ENCODE measurements around the gene SLC7A5. TPM values are rescaled to one million over a fixed set of nuclear protein-coding genes. Genes with fewer than 3 reads are reported as not detected.

The SLC7A5 gene
- total RNA-seq, 4 donors from 2014 or later: 7.0 to 133 (median 19.1) TPM

GRCh38 chr16:87854053-87854906 is 15.0 kb downstream of the SLC7A5 start:
- intact Hi-C loops (cut with DNase I; ENCODE audit: low total_unique reads) (no loop called here), in situ Hi-C loops (cut with MboI; ENCODE audit: low sequenced_read_pairs in 4 of 4) (no loop called here)
- ATAC-seq: no peak
- TF ChIP-seq, protein P1, sequence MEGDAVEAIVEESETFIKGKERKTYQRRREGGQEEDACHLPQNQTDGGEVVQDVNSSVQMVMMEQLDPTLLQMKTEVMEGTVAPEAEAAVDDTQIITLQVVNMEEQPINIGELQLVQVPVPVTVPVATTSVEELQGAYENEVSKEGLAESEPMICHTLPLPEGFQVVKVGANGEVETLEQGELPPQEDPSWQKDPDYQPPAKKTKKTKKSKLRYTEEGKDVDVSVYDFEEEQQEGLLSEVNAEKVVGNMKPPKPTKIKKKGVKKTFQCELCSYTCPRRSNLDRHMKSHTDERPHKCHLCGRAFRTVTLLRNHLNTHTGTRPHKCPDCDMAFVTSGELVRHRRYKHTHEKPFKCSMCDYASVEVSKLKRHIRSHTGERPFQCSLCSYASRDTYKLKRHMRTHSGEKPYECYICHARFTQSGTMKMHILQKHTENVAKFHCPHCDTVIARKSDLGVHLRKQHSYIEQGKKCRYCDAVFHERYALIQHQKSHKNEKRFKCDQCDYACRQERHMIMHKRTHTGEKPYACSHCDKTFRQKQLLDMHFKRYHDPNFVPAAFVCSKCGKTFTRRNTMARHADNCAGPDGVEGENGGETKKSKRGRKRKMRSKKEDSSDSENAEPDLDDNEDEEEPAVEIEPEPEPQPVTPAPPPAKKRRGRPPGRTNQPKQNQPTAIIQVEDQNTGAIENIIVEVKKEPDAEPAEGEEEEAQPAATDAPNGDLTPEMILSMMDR (IDR thresholded peaks at IDR 0.05 in 4 of 5, conservative IDR thresholded peaks at IDR 0.05 in 1 of 5): no peak
- peak; percentile 20 to 25 for TF ChIP-seq POLR2A (IDR thresholded peaks at IDR 0.05)
- Histone ChIP-seq H3K27me3 (no peaks in the 10 kb centered on the region), H3K4me1 (peaks cover 66 to 85% of the 10 kb centered on the region in 2 donors), H3K27ac (peak overlapping the region; percentile 85 to 100 (median 97)), H3K4me3 (peak overlapping the region in 2 of 4 donors; percentile 29 to 66), H3K9me3 (no peaks in the 10 kb centered on the region), H3K36me3 (peaks cover 0 to 9% of the 10 kb centered on the region in 2 donors)
- no peak for DNase-seq

- ATAC-seq (peak; percentile 43 to 60), DNase-seq (peak; percentile 95 to 98)
- peaks cover 74 to 88% of the 10 kb centered on the region in 2 donors for H3K4me1 ChIP-seq
- in situ Hi-C loops (cut with MboI; ENCODE audit: low sequenced_read_pairs in 4 of 4) (no loop called here), intact Hi-C loops (cut with DNase I; ENCODE audit: low total_unique reads) (no loop called here)
- H3K36me3 ChIP-seq: peaks cover 0 to 9% of the 10 kb centered on the region in 2 donors
- peak; percentile 72 to 89 for TF ChIP-seq POLR2A (IDR thresholded peaks at IDR 0.05)
- TF ChIP-seq, protein P1 (IDR thresholded peaks at IDR 0.05 in 4 of 5, conservative IDR thresholded peaks at IDR 0.05 in 1 of 5): no peak
- no peaks in the 10 kb centered on the region for H3K9me3 ChIP-seq
- peak overlapping the region; percentile 19 to 66 (median 27) for H3K4me3 ChIP-seq
- no peaks in the 10 kb centered on the region for H3K27me3 ChIP-seq
- peak overlapping the region; percentile 85 to 100 (median 97) for H3K27ac ChIP-seq
These were observed 15.8 kb downstream of the SLC7A5 start for GRCh38 chr16:87853411-87854052.

- H3K27ac ChIP-seq: peak overlapping the region; percentile 37 to 100 (median 68)
- no peak for DNase-seq
- intact Hi-C loops (cut with DNase I; ENCODE audit: low total_unique reads): no loop called here
- H3K4me3 ChIP-seq: no peak overlapping the region
- peaks cover 0 to 9% of the 10 kb centered on the region in 2 donors for H3K36me3 ChIP-seq
- TF ChIP-seq POLR2A (IDR thresholded peaks at IDR 0.05): no peak
- TF ChIP-seq, protein P1 (IDR thresholded peaks at IDR 0.05 in 4 of 5, conservative IDR thresholded peaks at IDR 0.05 in 1 of 5): no peak
- no peak for ATAC-seq
- no peaks in the 10 kb centered on the region for H3K27me3 ChIP-seq
- in situ Hi-C loops (cut with MboI; ENCODE audit: low sequenced_read_pairs in 4 of 4): no loop called here
- H3K9me3 ChIP-seq: no peaks in the 10 kb centered on the region
- peaks cover 87 to 88% of the 10 kb centered on the region in 2 donors for H3K4me1 ChIP-seq
These were observed 17.7 kb downstream of the SLC7A5 start for GRCh38 chr16:87851601-87852000.

GRCh38 chr16:87851141-87851587 is 18.1 kb downstream of the SLC7A5 start:
- intact Hi-C loops (cut with DNase I; ENCODE audit: low total_unique reads): no loop called here
- no peaks in the 10 kb centered on the region for H3K9me3 ChIP-seq
- peak overlapping the region; percentile 37 to 100 (median 68) for H3K27ac ChIP-seq
- peaks cover 84 to 92% of the 10 kb centered on the region in 2 donors for H3K4me1 ChIP-seq
- no peak for TF ChIP-seq POLR2A (IDR thresholded peaks at IDR 0.05)
- TF ChIP-seq, protein P1 (IDR thresholded peaks at IDR 0.05 in 4 of 5, conservative IDR thresholded peaks at IDR 0.05 in 1 of 5): no peak
- peaks cover 0 to 9% of the 10 kb centered on the region in 2 donors for H3K36me3 ChIP-seq
- no peaks in the 10 kb centered on the region for H3K27me3 ChIP-seq
- no peak overlapping the region for H3K4me3 ChIP-seq
- ATAC-seq: peak in 1 of 2 donors; percentile 4
- in situ Hi-C loops (cut with MboI; ENCODE audit: low sequenced_read_pairs in 4 of 4): no loop called here
- DNase-seq: no peak
